Colonic mucosa (tissue), 4 donors: Measurements from ENCODE around the gene TAAR8. TPM values are rescaled to one million over a fixed set of nuclear protein-coding genes. Genes with fewer than 3 reads are reported as not detected.
"Not testable (repeated sequence)": the region's sequence is repeated elsewhere in the genome, so short reads cannot be mapped to it uniquely, and the experiment has no call there.

Source experiments
- DNase-seq: peaks from one replicate; pipeline ENCODE4 v3.0.0-alpha.2; 2020
- H3K27ac ChIP-seq: fragments of 200-600 bp; one replicate; pipeline ENCODE4 v1.8.0; 2021
- H3K27me3 ChIP-seq: fragments of 200-600 bp; one replicate; pipeline ENCODE4 v1.8.0; 2021
- H3K36me3 ChIP-seq: fragments of 200-600 bp; one replicate; pipeline ENCODE4 v1.8.0; 2021
- H3K4me1 ChIP-seq: fragments of 200-600 bp; one replicate; pipeline ENCODE4 v1.8.0; 2021; ENCODE audit warnings: mild to moderate bottlenecking
- H3K4me3 ChIP-seq: fragments of 200-600 bp; one replicate; pipeline ENCODE4 v1.8.0; 2021
- H3K9ac ChIP-seq, 2 donors: one replicate each; pipeline ENCODE4 v1.7.0; 2013; ENCODE audit warnings: control low read depth in 2 of 2, low read depth in 2 of 2, low read length in 2 of 2
- H3K9me3 ChIP-seq: fragments of 200-600 bp; one replicate; pipeline ENCODE4 v1.8.0; 2021
- CTCF ChIP-seq: fragments of 200-600 bp; IDR thresholded peaks from one replicate; pipeline ENCODE4 v1.8.0; 2022; ENCODE audit warnings: antibody characterized with exemption, mild to moderate bottlenecking
- intact Hi-C: fragments of 100-400 bp; cut with DNase I; formaldehyde crosslinking; loops from one replicate; pipeline ENCODE4 v1.14.1; 2022
- total RNA-seq, 2 donors: library from RNA; stranded (reverse); fragmentation: NEBNext Ultra II Directional in 1 of 2; extraction: Animal tissue kit (Norgen Biotek cat#: 25700) in 1 of 2; gene quantifications; one replicate each; pipeline ENCODE4 v1.2.1, GENCODE V29; 2021
- donor health status: healthy.
- donor health status: DM: no; HTN: no; CAD: no.
- donor health status: DM: no; HTN: no; CAD: no.

Gene TAAR8
- total RNA-seq, 2 donors from 2014 or later: not detected

GRCh38 chr6:132530293-132530974 lies 22.0 kb upstream of the TAAR8 start:
- Histone ChIP-seq H3K27me3 (no peaks in the 10 kb centered on the region), H3K4me1 (no peaks in the 10 kb centered on the region), H3K9ac (no peak overlapping the region), H3K9me3 (no peaks in the 10 kb centered on the region), H3K36me3 (no peaks in the 10 kb centered on the region), H3K27ac (no peak overlapping the region), H3K4me3 (no peak overlapping the region)
- intact Hi-C loops: loop anchor here (5.0 to 10.0 kb wide), 2 partner anchors 134 to 237 kb away; no protein-coding TSS in a partner anchor
- TF ChIP-seq CTCF: peak; percentile 89
- peak; percentile 74 for DNase-seq

- H3K27ac ChIP-seq, H3K4me3 ChIP-seq, H3K36me3 ChIP-seq, H3K27me3 ChIP-seq, DNase-seq, H3K4me1 ChIP-seq, H3K9ac ChIP-seq, H3K9me3 ChIP-seq: not testable (repeated sequence)
- intact Hi-C loops: loop anchor here (5.0 to 10.0 kb wide), 2 partner anchors 130 to 233 kb away; no protein-coding TSS in a partner anchor
Measured at GRCh38 chr6:132534546-132534945, 17.9 kb upstream of the TAAR8 start.

GRCh38 chr6:132537145-132537544 lies 15.3 kb upstream of the TAAR8 start:
- Histone ChIP-seq H3K4me1 (no peaks in the 10 kb centered on the region), H3K27me3 (no peaks in the 10 kb centered on the region), H3K27ac (no peak overlapping the region), H3K36me3 (no peaks in the 10 kb centered on the region), H3K9me3 (no peaks in the 10 kb centered on the region), H3K4me3 (no peak overlapping the region), H3K9ac (no peak overlapping the region)
- intact Hi-C loops: loop anchor here (10.0 kb wide), 1 partner anchor 128 kb away; no protein-coding TSS in a partner anchor
- DNase-seq: no peak
- TF ChIP-seq CTCF: no peak

- H3K9me3 ChIP-seq: no peaks in the 10 kb centered on the region
- DNase-seq: no peak
- no peaks in the 10 kb centered on the region for H3K27me3 ChIP-seq
- intact Hi-C loops: loop anchor here (10.0 kb wide), 1 partner anchor 127 kb away; no protein-coding TSS in a partner anchor
- H3K4me1 ChIP-seq: no peaks in the 10 kb centered on the region
- no peaks in the 10 kb centered on the region for H3K36me3 ChIP-seq
- H3K4me3 ChIP-seq: no peak within 1 kb of the TSS
- no peak for TF ChIP-seq CTCF
- H3K27ac ChIP-seq: no peak within 1 kb of the TSS
- H3K9ac ChIP-seq: no peak within 1 kb of the TSS
Measured at GRCh38 chr6:132537977-132538376, 14.5 kb upstream of the TAAR8 start, which contains the start of gene TAAR9. TSS of gene TAAR9 (plus strand) at chr6:132538277. CDS start at chr6:132538290, 13 bp downstream.

- H3K9me3 ChIP-seq: no peaks in the 10 kb centered on the region
- H3K36me3 ChIP-seq: no peaks in the 10 kb centered on the region
- no peaks in the 10 kb centered on the region for H3K27me3 ChIP-seq
- no peak overlapping the region for H3K27ac ChIP-seq
- H3K9ac ChIP-seq: no peak overlapping the region
- TF ChIP-seq CTCF: no peak
- no peaks in the 10 kb centered on the region for H3K4me1 ChIP-seq
- H3K4me3 ChIP-seq: no peak overlapping the region
- intact Hi-C loops: no loop called here
- DNase-seq: no peak
Measured at GRCh38 chr6:132544826-132545225, 7.6 kb upstream of the TAAR8 start.

GRCh38 chr6:132548746-132549463 lies 3.6 kb upstream of the TAAR8 start:
- no peaks in the 10 kb centered on the region for H3K27me3 ChIP-seq
- H3K4me1 ChIP-seq: no peaks in the 10 kb centered on the region
- no peak overlapping the region for H3K9ac ChIP-seq
- no peaks in the 10 kb centered on the region for H3K9me3 ChIP-seq
- DNase-seq: no peak
- no peak overlapping the region for H3K4me3 ChIP-seq
- H3K36me3 ChIP-seq: no peaks in the 10 kb centered on the region
- TF ChIP-seq CTCF: no peak
- no peak overlapping the region for H3K27ac ChIP-seq
- intact Hi-C loops: no loop called here
